Chondrocyte (in vitro differentiated cells): ENCODE measurements around the gene CFAP97D1. TPM values are rescaled to one million over a fixed set of nuclear protein-coding genes. Genes with fewer than 3 reads are reported as not detected.

Experiments
- DNase-seq: peaks from one replicate; pipeline ENCODE4 v3.0.0; 2021; ENCODE audit warnings: mixed read lengths, low spot score
- H3K27ac Mint-ChIP-seq: one replicate; pipeline ENCODE4 v1.8.0; 2021; ENCODE audit warnings: mild to moderate bottlenecking, moderate library complexity, mixed read lengths; ENCODE audit not compliant: unreplicated experiment
- H3K27me3 Mint-ChIP-seq: 2 replicates; pipeline ENCODE4 v1.8.0; 2021; ENCODE audit warnings: low read depth, mixed read lengths
- H3K36me3 Mint-ChIP-seq: 2 replicates; pipeline ENCODE4 v1.8.0; 2021; ENCODE audit warnings: low read depth, mixed read lengths
- H3K4me1 Mint-ChIP-seq: 2 replicates; pipeline ENCODE4 v1.8.0; 2021; ENCODE audit warnings: low read depth, mild to moderate bottlenecking, mixed read lengths
- H3K4me3 Mint-ChIP-seq: one replicate; pipeline ENCODE4 v1.8.0; 2021; ENCODE audit warnings: mild to moderate bottlenecking, moderate library complexity, mixed read lengths; ENCODE audit not compliant: unreplicated experiment
- H3K9me3 Mint-ChIP-seq: 2 replicates; pipeline ENCODE4 v1.8.0; 2021; ENCODE audit warnings: low read depth, mixed read lengths
- total RNA-seq: library from RNA; stranded (reverse); gene quantifications from 3 replicates; pipeline ENCODE4 v1.2.1, GENCODE V29; 2021
- TF ChIP-seq, protein P1 (sequence below): fragments of 200-600 bp; sonication (generic); IDR thresholded peaks from 2 replicates; pipeline ENCODE4 v1.5.0; 2021; ENCODE audit warnings: antibody characterized with exemption, mild to moderate bottlenecking, moderate library complexity

CFAP97D1 gene
- total RNA-seq, 1 donor from 2014 or later: not detected

DNA sequence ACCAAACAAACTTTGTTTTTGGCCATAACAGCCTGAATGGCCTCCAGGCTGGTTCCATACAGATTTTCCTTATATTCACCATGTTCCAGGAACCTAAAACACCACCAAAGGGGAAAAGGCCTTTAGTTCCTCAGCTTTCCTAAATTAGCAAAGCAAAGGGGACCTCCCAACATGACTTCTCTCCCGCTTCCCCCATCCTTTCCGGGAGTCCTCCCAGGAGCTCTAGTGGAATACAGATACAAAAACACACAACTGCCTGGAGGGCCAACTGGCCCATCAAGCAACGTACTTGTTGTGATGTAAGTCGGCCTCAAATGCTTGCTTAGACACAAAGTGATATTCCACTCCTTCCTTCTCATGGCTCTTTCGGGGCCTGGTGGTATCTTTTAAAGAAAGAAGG is 30.6 kb downstream of the CFAP97D1 start:
- H3K27ac Mint-ChIP-seq: no peak overlapping the region
- TF ChIP-seq, protein P1, sequence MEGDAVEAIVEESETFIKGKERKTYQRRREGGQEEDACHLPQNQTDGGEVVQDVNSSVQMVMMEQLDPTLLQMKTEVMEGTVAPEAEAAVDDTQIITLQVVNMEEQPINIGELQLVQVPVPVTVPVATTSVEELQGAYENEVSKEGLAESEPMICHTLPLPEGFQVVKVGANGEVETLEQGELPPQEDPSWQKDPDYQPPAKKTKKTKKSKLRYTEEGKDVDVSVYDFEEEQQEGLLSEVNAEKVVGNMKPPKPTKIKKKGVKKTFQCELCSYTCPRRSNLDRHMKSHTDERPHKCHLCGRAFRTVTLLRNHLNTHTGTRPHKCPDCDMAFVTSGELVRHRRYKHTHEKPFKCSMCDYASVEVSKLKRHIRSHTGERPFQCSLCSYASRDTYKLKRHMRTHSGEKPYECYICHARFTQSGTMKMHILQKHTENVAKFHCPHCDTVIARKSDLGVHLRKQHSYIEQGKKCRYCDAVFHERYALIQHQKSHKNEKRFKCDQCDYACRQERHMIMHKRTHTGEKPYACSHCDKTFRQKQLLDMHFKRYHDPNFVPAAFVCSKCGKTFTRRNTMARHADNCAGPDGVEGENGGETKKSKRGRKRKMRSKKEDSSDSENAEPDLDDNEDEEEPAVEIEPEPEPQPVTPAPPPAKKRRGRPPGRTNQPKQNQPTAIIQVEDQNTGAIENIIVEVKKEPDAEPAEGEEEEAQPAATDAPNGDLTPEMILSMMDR: no peak
- H3K4me1 Mint-ChIP-seq: peaks cover 14% of the 10 kb centered on the region
- no peaks in the 10 kb centered on the region for H3K27me3 Mint-ChIP-seq
- no peak overlapping the region for H3K4me3 Mint-ChIP-seq
- H3K36me3 Mint-ChIP-seq: peaks cover 17% of the 10 kb centered on the region
- DNase-seq: no peak
- no peaks in the 10 kb centered on the region for H3K9me3 Mint-ChIP-seq

DNA sequence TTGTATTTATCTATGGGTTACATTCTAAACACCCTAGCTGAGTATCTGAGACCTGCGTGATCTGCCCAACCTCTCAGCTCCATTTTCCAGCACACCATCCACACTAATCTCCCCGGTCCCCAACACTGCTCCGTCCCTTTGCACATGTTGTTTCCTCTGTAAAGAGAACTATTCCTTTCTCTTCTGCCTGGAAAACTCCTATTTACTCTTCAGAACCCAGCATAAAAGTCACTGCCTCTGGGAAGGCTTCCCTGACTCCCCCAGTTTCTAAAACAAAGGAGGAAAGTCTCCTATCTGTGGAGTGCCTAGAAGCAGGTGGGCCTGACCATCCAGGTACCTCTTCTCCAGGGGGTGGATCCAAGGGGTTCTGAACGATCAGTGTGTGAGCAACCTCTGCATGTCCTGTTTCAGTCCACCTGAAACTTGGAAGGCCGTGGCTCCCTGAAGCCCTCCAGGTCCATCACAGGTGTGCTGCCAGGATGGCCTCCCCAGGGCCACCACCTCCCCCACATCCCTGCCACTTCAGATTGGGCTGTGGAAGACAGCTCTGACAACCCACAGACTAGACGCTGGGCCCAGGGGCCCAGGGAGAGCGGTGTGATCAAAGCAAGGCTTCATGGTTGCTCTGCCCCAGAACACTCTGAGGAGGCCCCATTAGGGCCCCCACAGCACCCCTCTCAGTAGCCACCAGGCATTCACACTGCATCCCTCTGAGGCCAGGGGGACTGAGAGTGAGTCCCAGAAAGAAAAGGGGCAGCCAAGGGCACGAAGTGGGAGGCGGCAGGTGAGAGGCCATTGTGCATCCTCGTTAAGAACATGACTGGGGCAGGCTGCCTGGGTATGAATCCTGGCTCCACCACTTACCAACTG is 32.4 kb downstream of the CFAP97D1 start:
- no peaks in the 10 kb centered on the region for H3K9me3 Mint-ChIP-seq
- TF ChIP-seq, protein P1: no peak
- H3K27ac Mint-ChIP-seq: no peak overlapping the region
- peaks cover 15% of the 10 kb centered on the region for H3K36me3 Mint-ChIP-seq
- DNase-seq: no peak
- H3K4me3 Mint-ChIP-seq: no peak overlapping the region
- H3K4me1 Mint-ChIP-seq: peaks cover 14% of the 10 kb centered on the region
- H3K27me3 Mint-ChIP-seq: no peaks in the 10 kb centered on the region

DNA sequence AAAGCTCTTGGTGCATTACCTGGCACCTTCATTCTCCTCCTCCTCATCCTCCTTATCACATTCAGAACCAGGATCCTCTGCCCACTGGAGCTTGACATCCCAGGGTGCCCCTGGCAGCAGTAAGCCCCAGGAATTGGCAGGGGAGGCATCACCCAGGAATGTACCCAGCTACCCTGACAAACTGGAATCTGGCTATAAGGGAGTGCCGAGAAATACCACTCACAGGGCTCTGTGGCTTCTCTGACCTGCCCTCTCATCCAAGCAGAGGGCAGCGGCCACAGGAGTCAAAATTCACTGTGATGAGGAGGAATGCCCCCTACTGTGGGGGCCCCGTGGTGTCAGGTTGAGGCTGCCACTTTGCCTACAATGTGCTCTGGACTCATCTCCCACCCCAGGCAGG is 33.2 kb downstream of the CFAP97D1 start:
- Mint-ChIP-seq H3K36me3 (peaks cover 11% of the 10 kb centered on the region), H3K27ac (no peak overlapping the region), H3K27me3 (no peaks in the 10 kb centered on the region), H3K9me3 (no peaks in the 10 kb centered on the region), H3K4me3 (no peak overlapping the region), H3K4me1 (peaks cover 11% of the 10 kb centered on the region)
- no peak for DNase-seq
- TF ChIP-seq, protein P1: no peak

DNA sequence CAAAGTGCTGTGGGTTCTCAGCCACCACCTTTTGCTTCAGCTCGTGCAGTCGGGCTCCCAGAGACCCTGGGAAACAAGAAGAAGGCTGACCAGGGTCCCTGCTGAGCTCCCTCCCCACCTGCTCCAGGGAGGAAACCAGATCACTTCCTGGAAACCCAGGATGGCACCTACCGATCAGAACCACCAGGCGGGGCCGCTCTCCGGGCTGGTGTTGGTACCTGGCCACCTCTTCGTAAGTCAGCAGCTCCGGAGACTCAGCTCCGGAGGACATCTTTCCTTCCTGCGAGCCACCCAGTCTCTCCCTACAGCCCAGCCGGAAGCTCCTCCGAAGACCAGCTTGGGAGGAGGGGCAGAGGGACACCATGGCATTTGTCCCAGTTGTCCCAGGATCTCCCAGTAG is 33.8 kb downstream of the CFAP97D1 start:
- H3K36me3 Mint-ChIP-seq: peaks cover 9% of the 10 kb centered on the region
- TF ChIP-seq, protein P1: no peak
- H3K27ac Mint-ChIP-seq: no peak overlapping the region

GRCh38 chr17:43814714-43815113 is 34.5 kb downstream of the CFAP97D1 start:
- H3K4me1 Mint-ChIP-seq: peaks cover 11% of the 10 kb centered on the region
- no peaks in the 10 kb centered on the region for H3K27me3 Mint-ChIP-seq
- no peaks in the 10 kb centered on the region for H3K9me3 Mint-ChIP-seq
- H3K36me3 Mint-ChIP-seq: peaks cover 14% of the 10 kb centered on the region
- no peak overlapping the region for H3K4me3 Mint-ChIP-seq
- TF ChIP-seq, protein P1: no peak
- H3K27ac Mint-ChIP-seq: peak overlapping the region; percentile 28
- DNase-seq: no peak

More for the DNA sequence above, 33.8 kb downstream of the CFAP97D1 start:
- H3K27me3 Mint-ChIP-seq: no peaks in the 10 kb centered on the region
- DNase-seq: no peak
- H3K9me3 Mint-ChIP-seq: no peaks in the 10 kb centered on the region
- no peak overlapping the region for H3K4me3 Mint-ChIP-seq
- peaks cover 11% of the 10 kb centered on the region for H3K4me1 Mint-ChIP-seq
